NOMO-1 treated with dmso at 0.1 percent for 144 hours (cell line): ENCODE results near the gene ITGA1.
"Not testable (repeated sequence)": the region's sequence is repeated elsewhere in the genome, so short reads cannot be mapped to it uniquely, and the experiment has no call there.

ENCODE experiments used
- DNase-seq: peaks from one replicate; lab custom pipeline; 2025; ENCODE audit not compliant: unreplicated experiment; lab: John Stamatoyannopoulos, UW

Gene ITGA1

DNA sequence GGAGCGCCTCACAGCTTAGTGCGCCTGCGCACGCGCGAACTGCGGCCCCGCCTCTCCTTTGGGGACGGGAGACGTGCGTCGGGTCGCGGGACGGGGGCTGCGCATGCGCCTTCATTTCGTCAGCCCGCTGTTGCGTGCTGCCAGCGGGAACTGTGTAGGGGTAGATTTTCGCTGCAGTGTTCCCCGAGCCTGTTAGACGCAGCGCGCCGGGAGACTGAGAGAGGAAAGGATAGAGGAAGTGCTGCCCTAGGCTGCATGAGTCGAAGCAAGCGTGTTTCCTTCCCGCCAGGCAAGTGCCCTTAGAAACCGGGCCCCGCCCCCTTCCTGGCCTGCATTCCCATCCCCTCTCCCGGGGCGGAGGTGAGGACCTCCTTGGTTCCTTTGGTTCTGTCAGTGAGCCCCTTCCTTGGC is 12.3 kb downstream of the ITGA1 start:
- peak; percentile 95 for DNase-seq

DNA sequence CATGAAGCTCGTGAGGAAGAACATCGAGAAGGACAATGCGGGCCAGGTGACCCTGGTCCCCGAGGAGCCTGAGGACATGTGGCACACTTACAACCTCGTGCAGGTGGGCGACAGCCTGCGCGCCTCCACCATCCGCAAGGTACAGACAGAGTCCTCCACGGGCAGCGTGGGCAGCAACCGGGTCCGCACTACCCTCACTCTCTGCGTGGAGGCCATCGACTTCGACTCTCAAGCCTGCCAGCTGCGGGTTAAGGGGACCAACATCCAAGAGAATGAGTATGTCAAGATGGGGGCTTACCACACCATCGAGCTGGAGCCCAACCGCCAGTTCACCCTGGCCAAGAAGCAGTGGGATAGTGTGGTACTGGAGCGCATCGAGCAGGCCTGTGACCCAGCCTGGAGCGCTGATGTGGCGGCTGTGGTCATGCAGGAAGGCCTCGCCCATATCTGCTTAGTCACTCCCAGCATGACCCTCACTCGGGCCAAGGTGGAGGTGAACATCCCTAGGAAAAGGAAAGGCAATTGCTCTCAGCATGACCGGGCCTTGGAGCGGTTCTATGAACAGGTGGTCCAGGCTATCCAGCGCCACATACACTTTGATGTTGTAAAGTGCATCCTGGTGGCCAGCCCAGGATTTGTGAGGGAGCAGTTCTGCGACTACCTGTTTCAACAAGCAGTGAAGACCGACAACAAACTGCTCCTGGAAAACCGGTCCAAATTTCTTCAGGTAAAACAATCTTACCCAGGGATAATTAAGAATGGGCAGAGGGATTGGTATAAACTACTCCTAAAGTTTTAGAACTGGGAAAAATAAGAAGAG is 12.9 kb downstream of the ITGA1 start:
- peak; percentile 27 for DNase-seq

DNA sequence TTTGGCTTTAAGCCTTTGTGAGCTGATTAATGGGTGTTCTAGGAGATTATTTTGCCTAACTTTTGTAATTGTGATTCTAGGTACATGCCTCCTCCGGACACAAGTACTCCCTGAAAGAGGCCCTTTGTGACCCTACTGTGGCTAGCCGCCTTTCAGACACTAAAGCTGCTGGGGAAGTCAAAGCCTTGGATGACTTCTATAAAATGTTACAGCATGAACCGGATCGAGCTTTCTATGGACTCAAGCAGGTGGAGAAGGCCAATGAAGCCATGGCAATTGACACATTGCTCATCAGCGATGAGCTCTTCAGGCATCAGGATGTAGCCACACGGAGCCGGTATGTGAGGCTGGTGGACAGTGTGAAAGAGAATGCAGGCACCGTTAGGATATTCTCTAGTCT is 13.6 kb downstream of the ITGA1 start:
- DNase-seq, result no peak

DNA sequence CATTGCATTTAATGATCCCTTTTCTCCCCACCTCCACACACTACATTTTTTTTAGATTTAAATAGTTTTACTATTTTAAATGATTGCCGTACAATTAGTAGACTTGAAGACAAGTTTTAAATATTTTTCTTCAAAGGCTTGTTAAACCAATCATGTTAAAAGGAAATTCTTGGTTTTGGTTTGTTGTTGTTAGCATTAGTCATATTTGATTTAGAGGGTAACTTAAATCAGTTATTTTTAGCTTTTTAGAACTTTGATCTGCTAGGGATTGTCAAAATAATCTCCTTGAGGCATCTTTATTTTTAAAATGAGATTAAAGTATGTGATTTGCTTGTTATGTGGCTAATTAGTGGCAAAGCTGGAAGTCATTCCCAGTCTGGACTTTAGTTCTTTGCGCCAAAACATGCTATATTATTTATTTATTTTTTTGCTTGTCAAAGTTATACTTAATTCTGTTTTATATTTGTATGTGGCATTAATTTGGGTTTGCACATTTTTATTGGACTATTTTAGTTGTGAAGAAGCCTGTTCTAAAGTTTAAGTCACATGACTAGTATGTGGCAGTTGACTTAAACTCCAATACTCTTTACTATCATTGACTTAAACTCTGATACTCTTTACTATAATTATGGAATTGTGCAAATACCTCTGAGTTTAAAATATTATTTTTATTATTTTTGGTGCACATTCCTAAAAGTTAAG is 14.7 kb downstream of the ITGA1 start:
- no peak for DNase-seq

DNA sequence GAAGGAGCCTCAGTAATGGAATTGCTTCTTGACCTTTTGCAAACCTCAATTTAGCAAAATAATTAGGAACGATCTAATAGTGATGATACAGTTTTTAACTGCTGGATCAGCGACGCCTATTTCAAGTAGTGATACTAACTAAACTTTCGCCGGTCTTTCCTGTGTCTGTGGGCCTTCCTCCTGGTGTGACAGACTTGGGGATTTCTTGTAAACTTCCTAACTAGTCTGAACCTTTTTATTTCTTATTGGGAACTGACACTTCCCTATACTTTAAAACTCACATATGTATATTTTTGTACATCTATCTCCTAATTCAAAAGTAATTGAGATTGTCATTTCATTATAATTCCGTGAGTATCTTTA is 15.2 kb downstream of the ITGA1 start:
- DNase-seq, result no peak

DNA sequence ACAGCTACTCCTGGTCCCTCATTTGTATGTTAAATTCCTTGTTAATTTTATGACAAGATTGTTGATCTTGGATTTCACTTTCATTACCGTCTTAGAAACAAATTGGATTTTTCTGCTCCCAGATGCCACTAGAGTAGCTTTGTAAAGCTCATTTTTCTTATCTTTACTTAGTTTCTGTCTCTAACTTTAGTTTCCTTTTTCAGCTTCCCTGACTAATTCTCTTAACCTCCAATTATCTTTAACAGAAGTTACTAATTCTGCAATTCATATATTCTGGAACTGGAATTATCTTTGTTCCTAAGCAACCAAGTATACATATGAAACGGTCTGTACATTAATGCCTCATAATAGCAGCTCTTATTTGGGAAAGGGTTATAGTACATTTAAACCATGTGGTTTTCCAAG is 16.7 kb downstream of the ITGA1 start:
- no peak for DNase-seq

DNA sequence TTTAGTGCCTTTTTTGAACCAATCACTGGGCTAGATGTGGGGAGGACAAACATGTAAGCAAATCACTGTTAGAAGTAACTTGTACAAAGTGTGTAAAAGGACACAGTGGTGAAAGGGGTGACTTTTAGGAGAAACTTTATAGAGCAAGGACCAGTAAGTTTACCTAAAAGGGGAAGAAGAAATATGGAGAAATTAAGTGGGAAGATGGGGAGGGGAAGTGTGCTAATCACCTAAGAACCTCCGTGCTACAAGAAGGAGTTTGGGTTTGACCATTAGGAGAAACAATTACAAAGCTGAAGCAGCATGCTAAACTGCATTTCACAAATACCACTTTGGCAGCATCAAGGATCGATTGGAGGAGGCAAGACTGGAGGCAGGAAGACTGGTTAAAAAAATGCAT is 17.3 kb downstream of the ITGA1 start:
- DNase-seq, result no peak

DNA sequence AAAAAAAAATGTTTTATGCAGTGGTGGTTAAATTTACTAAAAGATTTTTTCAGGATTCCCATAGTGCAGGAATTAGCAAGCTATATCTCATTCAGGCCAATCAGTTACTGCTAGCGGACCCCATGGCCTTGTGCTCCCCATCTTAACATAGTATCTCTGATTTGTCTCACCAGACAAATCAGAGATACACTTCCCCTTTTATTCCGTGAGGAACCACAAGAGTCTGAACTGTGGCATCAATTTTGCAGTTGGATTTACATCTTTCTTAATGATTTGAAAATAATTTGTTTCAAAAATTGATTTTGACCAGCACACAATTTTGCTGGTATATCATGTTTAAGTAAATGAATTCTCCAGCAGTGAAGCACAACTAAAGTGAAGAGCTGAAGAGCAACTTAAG is 17.9 kb downstream of the ITGA1 start:
- peak; percentile 22 for DNase-seq

DNA sequence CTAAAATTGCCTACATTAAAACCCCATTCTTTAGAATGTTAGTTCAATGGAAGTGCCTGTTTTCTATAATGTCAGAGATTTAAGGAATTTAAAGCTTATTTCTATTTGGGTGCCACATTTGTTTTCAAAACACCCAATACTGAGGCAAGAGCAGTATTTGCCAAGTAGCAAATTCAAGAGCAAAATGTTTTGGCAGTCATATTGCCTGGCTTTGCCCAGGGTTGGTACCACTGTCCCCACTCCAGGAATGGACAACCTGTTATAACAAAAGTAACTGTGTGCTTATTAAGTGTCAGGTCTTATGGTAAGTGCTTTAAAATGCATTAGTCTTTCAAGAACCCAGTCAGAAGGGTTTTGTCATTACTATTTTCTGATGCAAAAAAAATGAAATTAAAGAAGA is 19.3 kb downstream of the ITGA1 start:
- DNase-seq, result no peak

DNA sequence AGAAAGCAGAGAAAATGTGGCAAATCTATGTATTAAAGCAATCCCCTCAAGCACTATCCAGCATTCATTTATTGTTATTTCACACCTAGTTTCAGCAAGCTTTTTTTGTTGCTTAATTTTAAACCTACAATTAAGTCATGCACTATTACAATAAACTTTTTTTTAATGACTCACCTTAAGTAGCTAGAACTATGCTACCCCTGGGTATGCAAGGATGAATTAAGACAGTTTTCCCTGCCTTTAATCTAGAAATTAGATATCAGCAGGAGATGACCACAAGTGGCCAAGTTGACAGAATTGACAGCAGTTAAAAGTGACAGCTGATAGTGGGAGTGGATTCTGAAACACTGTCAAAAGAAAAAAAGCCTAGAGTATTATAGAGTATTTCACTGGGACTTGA is 20.0 kb downstream of the ITGA1 start:
- no peak for DNase-seq

DNA sequence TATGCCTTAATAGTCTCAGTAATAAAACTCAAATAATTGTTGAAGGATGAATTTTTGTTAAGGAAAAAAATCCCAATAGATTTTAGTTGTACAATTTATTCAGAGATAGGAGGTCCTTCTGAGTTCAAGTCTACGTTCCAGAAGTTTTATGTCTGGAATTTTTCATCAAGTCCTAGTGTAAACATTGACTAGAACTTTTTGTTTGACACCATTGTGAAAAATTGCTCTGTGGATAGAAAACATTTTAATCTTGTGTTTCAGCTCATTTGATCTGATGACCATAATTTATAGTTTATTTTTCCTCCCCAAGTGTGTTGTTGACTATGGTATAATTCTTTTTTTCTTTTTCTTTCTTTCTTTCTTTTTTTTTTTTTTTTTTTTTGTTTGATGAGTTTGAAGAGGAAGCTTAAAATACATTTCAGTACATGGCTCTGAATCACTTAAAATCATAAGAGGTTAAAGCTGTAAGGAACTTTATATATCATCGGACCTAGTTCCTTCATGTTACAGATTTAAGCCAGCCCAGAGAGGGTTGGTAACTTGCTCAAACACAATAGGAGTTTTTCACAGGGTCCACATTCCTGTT is 20.7 kb downstream of the ITGA1 start:
- DNase-seq, result no peak

DNA sequence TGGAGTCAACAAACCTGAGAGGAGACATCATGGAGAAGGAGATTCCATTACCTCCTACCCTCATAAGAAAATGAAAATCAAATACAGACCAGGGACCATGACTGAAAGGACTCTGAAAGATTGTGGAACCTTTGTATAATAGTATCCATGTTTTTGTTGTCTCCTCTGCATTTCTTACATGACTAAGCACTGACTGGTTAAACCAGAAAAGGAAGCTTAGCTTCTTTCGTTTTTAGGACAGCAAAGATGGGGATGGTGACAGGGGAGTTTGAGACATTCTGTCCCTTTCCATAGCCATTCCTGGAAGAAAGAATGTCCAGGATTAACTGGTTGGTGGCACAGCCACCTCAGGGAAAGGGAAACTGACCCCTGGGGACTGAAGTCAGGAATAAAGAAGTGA is 22.2 kb downstream of the ITGA1 start:
- DNase-seq, result peak; percentile 19

DNA sequence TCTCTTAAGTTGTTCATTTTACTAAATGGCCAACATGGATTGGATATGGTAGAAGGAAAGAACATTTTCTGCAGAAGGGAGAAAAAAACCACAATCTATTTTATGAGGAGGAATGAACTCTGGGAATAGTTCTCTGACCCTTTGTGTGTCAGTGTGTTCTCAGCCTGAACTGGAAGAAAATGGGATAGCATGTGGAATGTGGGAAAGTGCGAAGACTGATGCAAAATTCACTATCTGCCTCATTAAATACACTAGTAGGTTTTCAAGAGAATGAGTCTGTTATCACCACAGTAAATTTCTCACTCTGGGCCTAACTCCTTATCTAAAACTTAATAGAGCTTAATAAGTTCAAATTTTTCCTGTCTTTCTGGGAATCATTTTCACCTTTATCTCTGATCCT is 22.7 kb downstream of the ITGA1 start:
- DNase-seq, result no peak

DNA sequence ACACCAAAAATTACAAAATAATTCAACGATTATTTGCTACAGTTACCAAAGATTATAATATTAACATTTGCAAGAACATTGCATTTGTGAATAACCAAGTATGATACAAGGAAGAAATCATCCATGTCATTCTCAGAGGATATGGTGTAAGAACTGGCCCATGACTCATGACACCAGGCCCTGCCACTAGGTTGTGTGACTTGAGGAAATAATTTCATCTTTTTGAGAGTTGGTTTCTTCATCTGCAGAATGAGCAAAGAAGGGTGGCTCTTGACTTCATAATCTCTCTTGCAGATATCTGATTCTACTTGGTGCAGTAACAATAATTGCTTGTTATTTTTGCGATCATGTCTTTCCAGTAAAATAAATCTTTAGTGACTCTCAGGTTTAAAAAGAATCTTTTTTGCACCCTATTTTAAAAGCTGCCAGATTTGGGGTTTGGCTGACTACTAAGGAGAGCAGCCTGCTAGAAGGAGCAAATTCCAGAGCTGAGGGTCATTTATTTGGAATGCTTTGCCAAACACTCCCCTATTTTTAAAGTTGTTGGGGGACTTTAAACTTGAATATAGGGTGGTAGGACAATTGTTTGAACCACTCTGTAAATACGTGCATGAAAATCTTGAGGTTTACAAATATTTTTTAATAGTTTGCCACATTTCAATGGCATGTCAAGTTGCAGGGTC is 23.5 kb downstream of the ITGA1 start:
- peak; percentile 70 for DNase-seq

DNA sequence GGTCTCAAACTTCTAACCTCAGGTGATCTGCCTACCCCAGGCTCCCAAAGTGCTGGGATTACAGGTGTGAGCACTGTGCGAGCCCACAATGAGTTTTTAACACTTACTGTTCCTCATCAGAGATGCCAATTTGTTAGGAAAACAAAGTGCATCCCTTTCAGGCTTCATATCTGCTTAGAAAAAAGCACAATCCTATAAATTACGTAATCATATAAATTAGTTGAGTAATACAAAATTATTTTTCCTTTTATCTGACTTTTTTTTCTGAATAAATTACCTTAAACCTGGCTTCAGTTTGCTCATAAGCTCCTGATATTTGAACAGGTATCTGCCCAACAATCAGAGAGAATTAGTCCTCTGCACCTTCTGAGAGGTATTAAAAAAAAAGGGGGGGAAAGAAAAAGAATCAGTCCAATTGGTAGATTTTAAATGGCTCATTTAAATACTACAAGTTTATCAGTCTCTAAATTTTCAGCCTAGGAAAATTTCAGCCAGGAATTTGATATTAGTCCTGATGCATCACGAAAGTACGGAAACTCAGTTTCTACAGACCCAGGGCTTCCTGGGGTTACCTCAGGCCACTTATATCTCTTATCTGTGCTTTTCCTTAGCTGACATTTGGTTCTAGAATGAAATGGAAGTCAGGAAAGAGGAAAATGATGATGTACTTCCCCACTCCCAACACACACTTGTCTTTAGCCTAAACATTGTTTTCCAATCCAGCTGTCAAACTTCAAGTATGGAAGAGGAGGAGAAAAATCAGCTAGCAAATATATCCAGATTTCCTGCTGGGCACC is 26.8 kb downstream of the ITGA1 start:
- DNase-seq, result no peak

DNA sequence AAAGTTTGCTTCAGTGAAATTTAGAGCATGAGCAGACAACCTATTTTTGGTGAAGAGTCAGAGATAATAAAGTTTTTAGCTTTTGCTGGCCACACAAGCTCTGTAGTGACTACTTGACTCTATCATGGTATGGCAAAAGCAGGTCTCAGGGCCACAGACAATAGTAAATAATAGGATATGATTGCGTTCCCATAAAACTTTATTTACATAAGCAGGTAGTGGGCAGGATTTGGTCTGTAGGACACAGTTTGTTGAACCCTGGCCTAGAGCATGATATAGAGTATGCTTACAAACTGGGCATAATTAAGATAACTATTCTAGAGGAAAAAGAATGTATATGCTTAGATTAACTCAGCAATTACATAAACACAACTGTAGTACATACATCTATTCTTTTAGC is 30.1 kb downstream of the ITGA1 start:
- DNase-seq, result no peak

DNA sequence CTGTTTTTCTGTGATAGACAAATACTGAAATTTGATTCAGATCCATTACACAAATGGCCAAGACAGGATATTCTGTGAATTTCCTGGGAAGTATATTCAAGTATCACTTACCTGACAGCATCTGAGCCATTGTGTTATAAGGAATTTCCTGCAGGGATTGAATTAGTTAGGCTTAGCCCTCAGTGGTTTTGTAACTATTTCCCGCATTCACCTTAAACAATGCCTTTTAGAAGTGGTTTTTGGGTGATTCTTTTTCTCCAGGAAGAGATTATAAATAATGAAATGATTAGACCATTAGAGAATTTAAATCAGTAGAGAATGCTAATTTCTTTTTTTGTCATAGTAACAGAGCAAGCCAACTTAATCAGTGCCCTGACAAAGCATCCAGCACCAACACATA is 30.6 kb downstream of the ITGA1 start:
- DNase-seq, result no peak

DNA sequence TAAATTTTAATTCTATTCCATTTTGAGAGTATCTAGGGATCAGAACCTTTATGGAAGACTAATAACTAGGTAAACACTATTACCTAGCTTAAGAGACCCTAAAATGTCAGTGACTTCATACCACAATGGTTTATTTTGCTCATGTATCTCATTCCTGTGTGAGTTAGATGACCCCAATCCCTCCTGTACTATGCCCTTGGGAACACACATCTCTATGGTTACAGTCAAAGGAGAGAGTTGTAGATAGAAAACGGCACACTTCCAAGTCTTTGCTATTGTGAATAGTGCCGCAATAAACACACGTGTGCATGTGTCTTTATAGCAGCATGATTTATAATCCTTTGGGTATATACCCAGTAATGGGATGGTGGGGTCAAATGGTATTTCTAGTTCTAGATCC is 31.1 kb downstream of the ITGA1 start:
- not testable (repeated sequence) for DNase-seq

DNA sequence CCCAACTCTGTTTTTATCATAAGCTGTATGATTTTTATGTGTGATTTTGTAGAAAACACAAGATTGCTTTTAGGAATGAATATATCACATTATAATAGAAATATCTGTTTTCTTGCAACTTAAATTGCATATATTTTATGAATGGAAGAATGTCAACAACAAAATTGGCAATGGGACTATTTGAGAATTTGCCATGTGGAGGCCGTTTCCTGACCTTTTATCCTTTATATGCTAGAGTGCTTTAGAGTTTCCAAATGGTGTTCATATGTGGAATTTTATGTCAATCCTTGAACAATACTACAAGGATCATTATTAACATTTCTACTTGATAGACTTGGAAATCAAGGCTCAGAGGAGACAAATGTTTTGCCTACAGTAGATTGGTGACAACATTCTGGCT is 34.2 kb downstream of the ITGA1 start:
- DNase-seq, result no peak

DNA sequence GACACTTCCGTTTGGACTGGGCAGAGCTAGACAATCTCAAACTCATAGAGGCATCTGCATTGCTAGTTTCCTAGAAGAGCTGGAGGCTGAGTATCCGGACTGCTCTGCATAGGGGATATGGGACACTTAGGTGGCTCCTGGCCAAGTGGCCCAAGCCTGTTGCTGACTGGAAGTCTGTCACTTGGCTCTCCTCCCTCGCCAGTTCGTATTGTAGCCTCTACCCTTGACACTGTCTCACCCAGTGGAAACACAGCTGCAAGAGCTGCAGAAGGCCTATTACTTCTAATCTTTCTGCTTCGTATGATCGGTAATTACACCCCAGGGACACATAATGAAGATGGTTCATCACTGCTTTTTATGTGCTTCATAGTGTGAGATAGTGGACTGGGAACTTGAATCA is 34.7 kb downstream of the ITGA1 start:
- DNase-seq, result no peak

DNA sequence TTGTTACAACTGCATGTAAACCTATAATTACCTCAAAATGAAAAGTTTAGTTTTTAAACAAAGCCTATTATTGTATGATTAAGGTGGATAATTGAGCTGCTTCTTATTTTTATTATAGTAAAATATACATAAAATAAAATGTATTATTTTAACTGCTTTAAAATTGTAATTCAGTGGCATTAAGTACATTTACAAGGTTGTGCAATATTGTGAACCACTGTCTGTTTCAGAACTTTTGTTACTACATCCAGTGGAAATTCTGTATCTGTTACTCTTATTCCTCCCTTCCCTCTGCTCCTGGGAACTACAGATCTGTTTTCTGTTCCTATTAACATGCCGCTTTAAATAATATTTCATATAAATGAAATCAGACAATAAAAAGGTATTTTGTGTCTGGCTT is 37.1 kb downstream of the ITGA1 start:
- DNase-seq, result no peak
